22Rv1 (cell line): ENCODE measurements around the gene COPZ2.

Experiments
- ZFX ChIP-seq: fragments of 450-650 bp; IDR thresholded peaks from 2 replicates; pipeline ENCODE4 v1.6.1; 2017; ENCODE audit warnings: antibody characterized with exemption, borderline replicate concordance
- TF ChIP-seq, protein P1 (sequence below): fragments of 450-650 bp; IDR thresholded peaks from 2 replicates; pipeline ENCODE4 v1.5.1; 2017; ENCODE audit warnings: mild to moderate bottlenecking

DNA sequence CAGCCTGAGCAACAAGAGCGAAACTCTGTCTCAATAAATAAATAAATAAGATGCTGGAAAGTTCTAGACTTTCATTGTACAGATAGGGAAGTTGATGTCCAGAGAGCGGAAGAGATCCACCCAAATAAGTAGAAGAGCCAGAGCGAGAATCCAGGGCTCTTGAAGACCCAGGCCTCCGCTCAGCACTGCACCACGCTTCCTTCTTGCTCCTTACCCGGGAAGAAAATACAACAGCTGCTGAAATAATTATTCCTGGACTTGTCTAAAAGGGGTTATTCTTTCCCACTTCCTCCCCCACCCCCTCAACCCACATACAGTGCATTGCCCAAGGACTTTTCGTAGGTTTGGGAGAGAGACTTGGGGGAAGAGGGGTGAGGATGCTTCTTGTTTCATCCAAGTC is 40.0 kb downstream of the COPZ2 start:
- TF ChIP-seq, protein P1, sequence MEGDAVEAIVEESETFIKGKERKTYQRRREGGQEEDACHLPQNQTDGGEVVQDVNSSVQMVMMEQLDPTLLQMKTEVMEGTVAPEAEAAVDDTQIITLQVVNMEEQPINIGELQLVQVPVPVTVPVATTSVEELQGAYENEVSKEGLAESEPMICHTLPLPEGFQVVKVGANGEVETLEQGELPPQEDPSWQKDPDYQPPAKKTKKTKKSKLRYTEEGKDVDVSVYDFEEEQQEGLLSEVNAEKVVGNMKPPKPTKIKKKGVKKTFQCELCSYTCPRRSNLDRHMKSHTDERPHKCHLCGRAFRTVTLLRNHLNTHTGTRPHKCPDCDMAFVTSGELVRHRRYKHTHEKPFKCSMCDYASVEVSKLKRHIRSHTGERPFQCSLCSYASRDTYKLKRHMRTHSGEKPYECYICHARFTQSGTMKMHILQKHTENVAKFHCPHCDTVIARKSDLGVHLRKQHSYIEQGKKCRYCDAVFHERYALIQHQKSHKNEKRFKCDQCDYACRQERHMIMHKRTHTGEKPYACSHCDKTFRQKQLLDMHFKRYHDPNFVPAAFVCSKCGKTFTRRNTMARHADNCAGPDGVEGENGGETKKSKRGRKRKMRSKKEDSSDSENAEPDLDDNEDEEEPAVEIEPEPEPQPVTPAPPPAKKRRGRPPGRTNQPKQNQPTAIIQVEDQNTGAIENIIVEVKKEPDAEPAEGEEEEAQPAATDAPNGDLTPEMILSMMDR: no peak
- no peak for TF ChIP-seq ZFX
